Stimulated activated CD4-positive, alpha-beta T cell treated with anti-CD3 and anti-CD28 coated beads, Interleukin-1b, Interleukin-23, amount 100 ng/mL, for 1 hour (primary cell): ENCODE data around the gene ACVR1.

ENCODE experiments used
- DNase-seq, 2 donors: peaks; one replicate each; pipeline ENCODE4 v3.0.0-alpha.2; 2020; ENCODE audit warnings: low read depth in 2 of 2

Gene ACVR1

GRCh38 chr2:157793053-157793612 is 83.0 kb downstream of the ACVR1 start:
- DNase-seq = no peak

GRCh38 chr2:157792335-157793052 is 83.6 kb downstream of the ACVR1 start:
- no peak for DNase-seq

- no peak for DNase-seq
Observed at GRCh38 chr2:157790780-157791179, 85.3 kb downstream of the ACVR1 start.

DNA sequence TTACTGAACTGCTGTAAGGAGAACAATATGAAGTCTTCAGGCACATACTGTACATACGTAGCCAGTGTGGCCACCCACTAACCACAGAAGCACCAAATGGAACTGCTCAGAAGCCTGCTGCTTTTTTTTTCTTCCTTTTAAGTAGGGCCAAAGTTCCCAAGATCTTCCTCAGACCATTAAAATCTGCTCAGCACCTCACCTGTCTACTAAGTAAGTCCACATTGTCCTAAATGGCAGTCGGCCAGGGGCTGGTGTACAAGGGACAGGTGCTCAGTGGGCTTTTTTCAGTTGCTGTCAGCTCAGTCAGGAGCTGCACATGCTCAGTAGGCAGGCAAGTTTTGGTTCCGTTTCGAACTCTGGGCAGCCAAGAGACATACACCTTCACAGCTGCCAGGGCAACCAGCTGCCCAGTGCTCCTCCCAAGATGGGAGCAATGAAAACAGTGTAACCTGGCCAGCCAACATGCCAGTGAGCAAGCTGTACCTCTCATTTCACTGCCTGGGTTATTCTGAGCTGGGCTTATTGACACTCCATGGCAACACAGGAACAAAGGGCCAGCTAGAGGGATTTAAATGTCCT is 86.1 kb downstream of the ACVR1 start:
- no peak for DNase-seq

DNA sequence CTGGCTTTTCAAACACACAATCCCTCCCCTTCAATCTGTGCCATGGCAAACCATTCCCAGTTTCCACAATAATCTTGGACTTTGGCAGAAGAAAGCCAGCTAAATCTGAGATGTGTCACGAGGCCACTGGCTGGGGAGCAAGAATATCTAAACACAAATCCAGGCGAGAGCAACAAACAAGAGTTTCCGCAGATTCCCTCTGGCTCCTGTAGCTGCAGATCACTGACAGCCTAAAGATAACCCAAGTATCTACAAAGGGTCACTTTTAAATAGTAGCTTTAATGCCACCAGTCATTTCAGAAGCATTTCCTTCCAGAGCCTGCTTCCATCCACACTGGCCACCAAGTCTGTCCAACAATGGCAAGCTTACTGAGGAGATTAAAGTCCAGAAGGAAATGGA is 86.9 kb downstream of the ACVR1 start:
- no peak for DNase-seq

DNA sequence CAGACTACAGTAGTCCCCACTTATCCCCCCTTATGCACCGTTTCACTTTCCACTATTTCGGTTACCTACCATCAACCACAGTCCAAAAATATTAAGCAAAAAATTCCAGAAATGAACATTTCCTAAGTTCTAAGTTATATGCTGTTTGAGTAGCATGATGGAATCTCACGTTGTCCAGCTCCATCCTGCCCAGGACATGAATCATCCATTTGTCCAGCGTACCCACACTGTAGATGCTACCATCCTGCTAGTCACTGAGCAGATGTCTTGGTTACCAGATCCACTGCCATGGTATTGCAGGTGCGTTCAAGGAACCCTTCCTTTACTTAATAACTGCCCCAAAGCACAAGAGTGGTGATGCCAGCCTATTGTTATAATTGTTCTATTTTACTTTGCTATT is 87.9 kb downstream of the ACVR1 start:
- no peak for DNase-seq

DNA sequence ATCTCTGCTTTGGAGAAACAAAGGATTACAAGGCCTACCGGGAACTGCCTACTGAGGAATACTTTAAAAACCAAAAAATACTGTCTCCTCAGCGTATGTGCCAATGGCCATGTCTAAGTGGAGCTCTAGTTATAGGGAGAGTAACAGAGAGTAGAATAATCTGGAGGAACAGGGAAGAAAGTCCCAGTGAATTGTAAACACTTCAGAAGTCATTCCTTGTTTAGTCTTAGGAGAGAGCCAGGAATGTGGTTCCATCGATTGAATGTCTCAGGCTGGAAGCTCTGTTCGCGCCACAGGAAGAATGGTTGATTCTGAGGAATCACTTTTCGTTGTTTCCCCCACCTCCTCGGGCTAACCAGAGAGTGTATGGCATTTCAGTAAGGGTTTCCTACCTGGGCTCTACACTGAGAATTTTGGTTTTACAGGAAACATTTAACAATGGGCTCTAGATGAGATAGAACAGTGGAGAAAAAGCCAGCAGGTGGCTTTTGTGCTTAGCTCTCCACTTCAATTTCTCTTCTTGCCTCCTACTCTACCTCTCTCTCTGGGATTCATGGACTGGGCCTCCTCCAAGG is 88.7 kb downstream of the ACVR1 start:
- no peak for DNase-seq

GRCh38 chr2:157786663-157787363 is 89.3 kb downstream of the ACVR1 start:
- DNase-seq = no peak

- DNase-seq = no peak
Observed at GRCh38 chr2:157785866-157786662, 90.1 kb downstream of the ACVR1 start.

GRCh38 chr2:157785200-157785599 is 90.9 kb downstream of the ACVR1 start:
- DNase-seq = no peak

- DNase-seq = no peak
Observed at GRCh38 chr2:157784823-157785175, 91.3 kb downstream of the ACVR1 start.

- no peak for DNase-seq
Observed at GRCh38 chr2:157784169-157784822, 91.8 kb downstream of the ACVR1 start.

- DNase-seq = no peak
Observed at GRCh38 chr2:157783245-157783644, 92.9 kb downstream of the ACVR1 start.

DNA sequence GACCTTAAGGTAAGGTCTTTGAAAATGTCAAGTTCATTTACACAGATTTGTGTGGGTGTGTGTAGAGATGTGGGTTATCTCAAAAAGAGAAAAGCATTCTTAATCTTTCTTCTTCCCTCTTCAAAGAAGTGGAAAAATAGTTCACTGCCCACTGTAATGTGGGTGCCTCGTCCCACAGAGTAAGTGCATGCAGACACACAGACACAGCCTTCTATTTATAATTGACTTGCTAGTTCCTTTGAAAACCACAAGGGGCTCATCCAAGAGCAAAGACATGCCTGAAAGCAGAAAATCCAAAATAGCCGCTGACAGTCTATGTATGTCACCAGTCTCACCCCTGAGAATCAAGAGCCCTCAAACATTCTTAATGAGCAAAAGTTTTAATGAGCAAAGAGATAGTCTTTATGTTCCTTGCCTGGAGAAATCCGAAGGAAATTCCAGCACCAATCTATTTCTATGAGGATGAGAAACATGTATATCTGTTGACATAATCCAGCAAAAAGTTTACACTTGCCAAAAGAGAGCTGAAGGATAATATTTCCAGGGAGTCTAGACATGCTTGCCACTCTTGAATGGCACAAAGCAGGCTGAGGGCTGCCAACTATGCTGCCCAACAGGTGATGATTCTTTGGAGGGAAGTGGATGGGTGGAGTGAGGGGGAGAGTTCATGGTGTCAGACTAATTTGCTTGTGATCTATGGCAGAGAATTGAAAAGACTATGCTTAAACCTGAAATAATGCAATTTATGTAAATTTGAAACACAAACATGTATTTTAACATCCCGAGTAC is 93.9 kb downstream of the ACVR1 start:
- DNase-seq = no peak

- DNase-seq = no peak
Observed at GRCh38 chr2:157780211-157780610, 95.9 kb downstream of the ACVR1 start.

GRCh38 chr2:157779794-157780193 is 96.3 kb downstream of the ACVR1 start:
- DNase-seq = no peak

DNA sequence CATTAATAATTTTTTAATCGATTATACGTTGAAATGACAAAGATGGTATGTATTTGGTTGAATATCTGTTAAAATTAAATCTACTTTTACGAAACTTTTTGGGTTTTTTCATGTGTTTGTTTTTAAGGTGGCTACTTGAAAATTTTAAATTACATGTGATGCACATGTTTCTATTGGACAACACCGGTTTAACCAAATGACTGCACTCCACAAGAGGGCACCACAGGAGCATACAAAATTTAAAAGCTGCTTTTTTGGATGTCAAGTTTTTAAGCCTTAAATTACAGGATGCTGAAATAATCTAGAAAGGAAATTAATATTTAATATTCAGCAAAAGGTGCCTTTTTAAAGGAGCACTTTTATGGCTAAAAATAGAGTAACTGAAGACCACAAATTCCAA is 98.7 kb downstream of the ACVR1 start:
- DNase-seq = peak in 1 of 2 donors; percentile 35

DNA sequence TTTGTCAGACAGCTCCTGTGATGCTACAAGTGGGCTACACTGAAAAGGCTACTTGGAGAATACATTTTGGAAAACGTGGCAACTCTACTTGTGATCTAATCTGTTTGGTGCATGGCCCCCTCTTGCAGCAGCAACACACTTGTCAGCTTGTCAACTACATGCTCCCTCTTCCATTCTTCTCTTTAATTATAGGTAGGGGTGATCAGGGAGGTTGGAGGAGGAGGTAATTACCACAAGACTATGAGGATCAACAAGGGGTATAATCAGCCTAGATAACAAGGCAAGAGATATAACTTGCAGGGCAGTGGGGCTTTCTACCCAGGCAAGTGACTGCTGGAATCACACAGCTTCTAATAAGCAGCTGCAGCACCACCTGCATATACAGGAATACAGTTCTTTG is 104.9 kb downstream of the ACVR1 start:
- DNase-seq = no peak

DNA sequence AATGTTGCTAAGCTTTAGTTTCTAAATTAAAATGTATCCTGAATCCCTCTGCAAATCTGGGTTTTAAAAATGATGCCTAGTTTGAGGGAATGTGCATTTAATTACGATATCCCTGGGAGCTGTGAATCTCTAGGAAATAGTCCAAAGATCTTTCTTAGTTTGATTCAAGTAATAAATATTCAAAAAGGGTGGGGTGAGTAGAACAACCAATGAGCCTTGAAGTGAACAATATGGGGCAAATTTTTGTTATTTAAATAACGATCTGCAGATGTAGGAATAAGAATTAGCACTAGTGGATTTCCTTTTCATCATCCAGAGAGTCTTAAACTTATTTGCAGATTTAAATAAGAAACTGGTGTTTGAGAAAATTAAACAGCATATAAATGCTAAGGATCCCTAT is 106.3 kb downstream of the ACVR1 start:
- DNase-seq = no peak

- no peak for DNase-seq
Observed at GRCh38 chr2:157764386-157764785, 111.7 kb downstream of the ACVR1 start.
